Progenitor cell of endocrine pancreas (in vitro differentiated cells): ENCODE data around the gene ANKMY1. TPM values are rescaled to one million over a fixed set of nuclear protein-coding genes. Genes with fewer than 3 reads are reported as not detected.

Source experiments
- DNase-seq: peaks from one replicate; pipeline ENCODE4 v3.0.0; 2021; ENCODE audit warnings: low spot score; ENCODE audit not compliant: unreplicated experiment
- H3K27ac Mint-ChIP-seq: 2 replicates; pipeline ENCODE4 v1.8.0; 2021; ENCODE audit warnings: mild to moderate bottlenecking, moderate library complexity, mixed read lengths
- H3K27me3 Mint-ChIP-seq: 2 replicates; pipeline ENCODE4 v1.8.0; 2021; ENCODE audit warnings: mixed read lengths
- H3K36me3 Mint-ChIP-seq: 2 replicates; pipeline ENCODE4 v1.8.0; 2022; ENCODE audit warnings: mixed read lengths; ENCODE audit not compliant: insufficient read depth
- H3K4me1 Mint-ChIP-seq: 2 replicates; pipeline ENCODE4 v1.8.0; 2021; ENCODE audit warnings: low read depth, mixed read lengths
- H3K4me3 Mint-ChIP-seq: 2 replicates; pipeline ENCODE4 v1.8.0; 2021; ENCODE audit warnings: low read depth, mild to moderate bottlenecking, moderate library complexity, mixed read lengths
- H3K9me3 Mint-ChIP-seq: 2 replicates; pipeline ENCODE4 v1.8.0; 2021; ENCODE audit warnings: low read depth, mixed read lengths
- CTCF ChIP-seq: fragments of 200-600 bp; sonication (generic); IDR thresholded peaks from one replicate; pipeline ENCODE4 v1.5.0; 2021; ENCODE audit warnings: antibody characterized with exemption, mild to moderate bottlenecking; ENCODE audit not compliant: unreplicated experiment
- total RNA-seq: library from RNA; stranded (reverse); gene quantifications from 2 replicates; pipeline ENCODE4 v1.2.1, GENCODE V29; 2021

Gene ANKMY1
- total RNA-seq, 1 donor from 2014 or later = 29.2 TPM

- TF ChIP-seq CTCF = no peak
- Mint-ChIP-seq H3K36me3 (no peaks in the 10 kb centered on the region), H3K9me3 (no peaks in the 10 kb centered on the region), H3K27ac (no peak overlapping the region), H3K4me3 (no peak overlapping the region), H3K27me3 (no peaks in the 10 kb centered on the region), H3K4me1 (no peaks in the 10 kb centered on the region)
- DNase-seq = no peak
Observed at GRCh38 chr2:240446664-240447175, 111.1 kb downstream of the ANKMY1 start.

- Mint-ChIP-seq H3K27ac (no peak overlapping the region), H3K4me1 (no peaks in the 10 kb centered on the region), H3K9me3 (no peaks in the 10 kb centered on the region), H3K36me3 (no peaks in the 10 kb centered on the region), H3K27me3 (no peaks in the 10 kb centered on the region), H3K4me3 (no peak overlapping the region)
- TF ChIP-seq CTCF = no peak
- DNase-seq = no peak
Observed at GRCh38 chr2:240445961-240446663, 111.7 kb downstream of the ANKMY1 start.

- Mint-ChIP-seq H3K27me3 (no peaks in the 10 kb centered on the region), H3K4me1 (no peaks in the 10 kb centered on the region), H3K27ac (no peak overlapping the region), H3K4me3 (no peak overlapping the region), H3K36me3 (no peaks in the 10 kb centered on the region), H3K9me3 (no peaks in the 10 kb centered on the region)
- DNase-seq = no peak
- TF ChIP-seq CTCF = no peak
Observed at GRCh38 chr2:240444464-240444863, 113.3 kb downstream of the ANKMY1 start.

GRCh38 chr2:240443891-240444301 is 113.9 kb downstream of the ANKMY1 start:
- Mint-ChIP-seq H3K36me3 (no peaks in the 10 kb centered on the region), H3K9me3 (no peaks in the 10 kb centered on the region), H3K4me3 (no peak overlapping the region), H3K4me1 (no peaks in the 10 kb centered on the region), H3K27ac (no peak overlapping the region), H3K27me3 (no peaks in the 10 kb centered on the region)
- TF ChIP-seq CTCF = no peak
- no peak for DNase-seq

GRCh38 chr2:240442891-240443715 is 114.7 kb downstream of the ANKMY1 start:
- DNase-seq = no peak
- H3K4me1 Mint-ChIP-seq = no peaks in the 10 kb centered on the region
- H3K27ac Mint-ChIP-seq = no peak overlapping the region
- no peaks in the 10 kb centered on the region for H3K9me3 Mint-ChIP-seq
- H3K27me3 Mint-ChIP-seq = no peaks in the 10 kb centered on the region
- H3K4me3 Mint-ChIP-seq = no peak overlapping the region
- no peaks in the 10 kb centered on the region for H3K36me3 Mint-ChIP-seq
- no peak for TF ChIP-seq CTCF
